ENCODE measurements around the gene MCC.

GRCh38 chr5:113124265-113124664, 364.0 kb downstream of the MCC start:
- TF ChIP-seq USF2 (CRISPR knock-in tag; IDR thresholded peaks at IDR 0.05): no peak
- no peak for TF ChIP-seq SP1 (CRISPR knock-in tag; conservative IDR thresholded peaks at IDR 0.05)
- no peak for TF ChIP-seq ESRRA (CRISPR knock-in tag; IDR thresholded peaks at IDR 0.05; ENCODE audit: borderline replicate concordance)
- TF ChIP-seq GABPB1 (CRISPR knock-in tag; IDR thresholded peaks at IDR 0.05): no peak
- TF ChIP-seq RELA (CRISPR knock-in tag; IDR thresholded peaks at IDR 0.05; ENCODE audit: borderline replicate concordance): no peak
- no peak for TF ChIP-seq ZNF219 (CRISPR knock-in tag; IDR thresholded peaks at IDR 0.05; ENCODE audit: borderline replicate concordance)
- TF ChIP-seq ZBTB21 (CRISPR knock-in tag; IDR thresholded peaks at IDR 0.05; ENCODE audit: borderline replicate concordance): no peak
